ENCODE measurements around the gene MTG2.

The MTG2 gene

DNA sequence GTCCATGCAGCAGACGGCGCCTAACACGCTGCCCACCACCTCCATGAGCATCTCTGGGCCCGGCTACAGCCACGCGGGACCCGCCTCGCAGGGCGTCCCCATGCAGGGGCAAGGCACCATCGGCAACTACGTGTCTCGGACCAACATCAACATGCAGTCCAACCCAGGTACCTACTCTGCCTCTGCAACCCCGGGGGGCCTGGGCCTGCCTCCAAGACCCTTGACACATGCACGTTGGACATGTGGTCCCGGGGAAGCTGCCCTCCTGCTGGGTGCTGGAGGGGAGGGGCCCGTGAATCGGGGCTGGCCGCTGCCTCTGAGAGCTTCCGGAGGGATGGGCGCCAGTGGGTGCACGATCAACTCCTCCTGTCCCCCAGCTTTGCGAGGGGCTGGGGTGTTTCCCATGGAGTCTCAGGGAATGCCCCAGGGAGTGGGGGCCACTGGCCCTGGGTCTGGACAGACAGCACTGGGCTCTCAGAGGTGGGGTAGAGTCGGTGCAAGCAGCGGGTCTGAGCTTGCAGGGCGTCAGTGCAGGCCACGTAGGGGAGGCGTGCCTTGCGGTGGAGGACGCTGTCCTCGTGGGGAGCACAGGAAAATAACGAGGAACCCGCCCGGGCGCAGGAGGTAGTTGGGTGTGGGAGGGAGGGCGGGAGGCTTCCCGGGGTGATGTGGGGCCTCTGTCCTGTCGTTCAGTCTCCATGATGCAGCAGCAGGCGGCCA lies 19.9 kb upstream of the MTG2 start:
- no peak for DNase-seq (ENCODE audit: low spot score)

DNA sequence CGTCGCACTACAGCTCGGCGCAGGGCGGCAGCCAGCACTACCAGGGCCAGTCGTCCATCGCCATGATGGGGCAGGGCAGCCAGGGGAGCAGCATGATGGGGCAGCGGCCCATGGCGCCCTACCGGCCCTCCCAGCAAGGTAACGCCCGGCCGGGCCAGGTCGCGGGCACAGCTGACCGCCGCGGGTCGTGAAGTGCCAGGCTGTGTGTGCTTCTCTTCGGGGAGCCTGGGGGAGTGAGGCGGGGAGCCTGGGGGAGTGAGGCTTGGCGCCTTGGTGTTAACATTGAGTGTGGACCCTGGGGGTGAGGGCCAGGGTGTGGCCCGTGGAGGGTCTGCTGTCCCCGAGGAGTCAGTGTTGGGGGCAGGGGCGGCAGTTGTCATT lies 19.4 kb upstream of the MTG2 start:
- DNase-seq (ENCODE audit: low spot score): no peak

DNA sequence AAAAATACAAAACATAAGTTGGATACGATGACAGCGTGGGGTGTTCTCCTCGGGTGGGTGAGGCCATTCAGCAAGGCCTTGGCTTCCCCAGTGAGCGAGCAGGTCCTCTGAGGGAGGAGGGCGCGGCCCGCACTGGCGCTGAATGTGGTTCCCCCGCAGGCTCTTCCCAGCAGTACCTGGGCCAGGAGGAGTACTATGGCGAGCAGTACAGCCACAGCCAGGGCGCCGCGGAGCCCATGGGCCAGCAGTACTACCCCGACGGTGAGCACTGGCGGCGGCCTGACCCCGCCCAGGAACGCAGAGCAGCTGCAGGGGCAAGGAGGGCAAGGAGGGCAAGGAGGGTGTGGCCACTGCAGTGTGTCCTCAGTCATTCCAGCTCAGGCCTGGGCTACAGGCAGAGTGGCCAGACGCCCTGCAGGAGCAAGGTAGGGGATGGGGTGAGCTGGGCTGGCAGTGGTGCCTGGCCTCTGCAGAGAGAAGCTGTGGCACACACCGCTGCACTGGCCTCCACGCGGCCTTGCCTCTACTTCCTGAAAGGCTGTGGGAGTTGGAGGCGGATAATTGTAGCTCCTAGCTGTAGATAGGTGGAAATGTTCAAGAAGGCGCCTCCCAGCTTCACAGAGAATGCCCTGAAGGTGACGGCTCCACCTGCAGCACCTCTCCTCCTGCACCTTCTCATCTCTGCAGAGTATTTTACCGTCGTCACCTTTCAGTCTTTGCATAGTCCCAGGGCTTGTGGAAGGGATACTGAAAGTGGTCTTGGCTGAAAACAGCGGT lies 18.7 kb upstream of the MTG2 start:
- DNase-seq (ENCODE audit: low spot score): no peak

DNA sequence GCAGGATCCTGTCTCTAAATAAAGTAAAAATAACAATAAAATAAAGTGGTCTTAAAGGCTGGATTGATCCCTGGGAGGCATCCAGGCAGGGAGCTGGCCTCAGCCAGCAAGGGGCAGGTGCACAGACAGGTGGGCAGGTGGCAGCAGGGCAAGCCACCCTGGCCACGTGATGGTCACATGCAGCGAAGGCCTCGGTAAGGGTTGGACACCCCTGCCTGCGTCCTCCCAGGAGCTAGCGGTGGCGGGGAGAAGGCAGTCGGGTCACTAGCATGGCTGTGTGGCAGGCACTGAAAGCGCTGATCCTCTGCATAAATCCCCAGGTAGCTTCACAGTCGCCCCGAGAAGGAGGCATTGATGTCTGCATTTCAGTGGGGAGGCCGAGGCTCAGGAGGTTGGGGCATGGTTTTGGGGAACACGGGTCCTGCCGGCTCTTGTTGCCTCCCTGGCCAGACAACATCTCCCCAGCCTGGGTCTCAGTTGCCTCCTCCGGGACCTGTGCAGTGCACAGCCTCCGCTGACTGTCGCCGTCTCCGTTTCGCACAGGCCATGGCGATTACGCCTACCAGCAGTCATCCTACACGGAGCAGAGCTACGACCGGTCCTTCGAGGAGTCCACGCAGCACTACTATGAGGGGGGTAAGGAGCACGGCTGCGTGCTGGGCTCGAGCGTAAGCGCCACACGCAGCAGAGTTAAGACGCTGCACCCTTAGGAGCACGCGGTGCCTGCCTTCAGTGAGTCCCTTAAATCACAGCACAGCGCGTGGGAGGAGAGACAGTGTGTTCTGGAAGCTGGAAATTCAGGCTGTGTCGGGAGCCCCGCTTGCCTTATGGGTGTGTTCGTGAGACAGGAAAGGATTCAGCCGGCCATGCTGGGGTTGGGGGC lies 17.7 kb upstream of the MTG2 start:
- no peak for DNase-seq (ENCODE audit: low spot score)

DNA sequence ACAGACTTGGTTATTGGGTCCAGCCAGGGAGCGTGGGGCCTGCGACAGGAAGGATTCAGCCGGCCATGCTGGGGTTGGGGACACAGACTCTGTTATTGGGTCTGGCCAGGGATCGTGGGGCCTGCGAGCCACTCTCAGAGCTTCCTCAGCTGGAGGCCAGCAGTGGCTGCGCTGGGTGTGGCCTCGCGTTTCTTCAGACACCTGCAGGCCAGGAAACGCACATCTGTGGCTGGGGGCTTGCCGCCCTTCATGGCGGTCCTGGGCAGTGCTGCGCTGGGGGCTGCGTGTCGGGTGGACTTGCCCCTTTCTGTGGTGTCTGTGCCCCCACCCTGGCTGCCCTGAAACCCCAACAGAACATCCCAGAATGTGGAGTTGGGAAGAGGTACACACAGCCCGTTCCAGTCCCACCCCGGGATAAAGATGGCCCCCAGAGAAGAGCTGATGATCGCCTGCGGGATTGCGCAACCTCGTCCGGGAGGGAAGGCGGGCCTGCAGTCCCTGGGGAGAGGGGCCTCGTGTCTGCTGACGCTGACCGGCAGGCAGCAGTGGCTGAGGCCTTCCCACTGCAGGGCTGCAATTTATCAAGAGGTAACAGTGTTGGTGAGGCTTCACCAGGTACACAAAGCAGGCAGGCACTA lies 16.9 kb upstream of the MTG2 start:
- no peak for DNase-seq (ENCODE audit: low spot score)

DNA sequence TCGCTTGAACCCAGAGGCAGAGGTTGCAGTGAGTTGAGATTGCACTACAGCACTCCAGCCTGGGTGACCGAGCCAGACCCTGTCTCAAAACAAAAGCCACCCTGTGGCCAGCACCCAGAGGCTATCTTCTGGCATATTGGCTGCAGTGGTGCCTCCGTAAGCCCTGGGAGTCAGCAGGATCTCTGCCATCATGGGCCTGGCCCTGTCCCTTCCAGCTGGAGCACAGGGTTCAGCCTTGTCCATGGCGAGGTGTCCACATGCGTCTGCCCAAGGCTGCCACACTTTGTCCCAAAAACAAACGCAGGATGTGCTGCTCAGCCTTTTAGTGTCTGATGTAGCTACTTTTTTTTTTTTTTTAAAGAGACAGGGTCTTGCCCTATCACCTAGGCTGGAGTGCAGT lies 15.4 kb upstream of the MTG2 start:
- DNase-seq (ENCODE audit: low spot score): no peak

DNA sequence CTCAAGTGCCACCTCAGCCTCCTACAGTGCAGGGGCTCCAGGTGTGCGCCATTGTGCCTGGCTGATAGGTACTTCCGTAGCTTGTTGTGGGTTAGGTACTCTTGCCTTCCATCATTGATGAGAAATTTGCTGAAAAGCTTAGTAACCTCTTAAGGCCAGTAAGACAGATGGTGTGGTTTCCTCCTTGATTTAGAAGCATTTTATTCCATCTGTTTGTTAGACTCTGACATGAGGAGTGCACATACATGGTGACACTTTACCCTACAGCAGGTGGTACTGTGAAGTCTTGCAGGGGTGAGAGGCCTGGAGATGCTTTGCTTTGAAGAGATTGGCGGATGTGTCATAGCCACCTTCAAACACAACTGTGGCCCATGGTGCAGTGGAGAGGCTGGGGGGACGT lies 14.8 kb upstream of the MTG2 start:
- DNase-seq (ENCODE audit: low spot score): no peak

DNA sequence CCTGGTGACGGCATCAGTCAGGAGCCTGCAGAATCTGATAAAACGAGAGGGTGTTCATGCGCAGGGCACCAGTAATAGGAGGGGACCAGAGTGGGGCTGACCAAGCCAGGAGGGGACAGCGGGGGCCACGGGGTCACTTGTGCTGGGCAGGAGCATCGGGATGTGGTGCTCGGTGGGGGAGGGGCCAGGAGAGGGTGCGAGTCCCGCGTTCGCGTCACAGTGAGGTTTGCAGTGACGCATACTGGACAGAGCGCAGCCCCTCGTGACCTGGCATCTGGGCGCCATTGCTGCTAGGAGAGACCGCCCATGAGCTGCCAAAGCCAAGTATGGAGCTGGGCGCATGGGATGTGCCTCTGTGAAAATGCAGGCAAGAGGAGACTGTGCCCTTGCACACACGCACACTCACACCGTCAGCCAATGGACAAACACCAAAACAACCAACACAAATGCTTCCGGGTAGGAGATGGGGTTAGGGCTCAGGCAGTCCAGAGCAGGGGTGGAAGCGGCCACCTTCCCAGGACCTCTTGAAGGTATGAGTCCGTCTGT lies 13.9 kb upstream of the MTG2 start:
- no peak for DNase-seq (ENCODE audit: low spot score)

DNA sequence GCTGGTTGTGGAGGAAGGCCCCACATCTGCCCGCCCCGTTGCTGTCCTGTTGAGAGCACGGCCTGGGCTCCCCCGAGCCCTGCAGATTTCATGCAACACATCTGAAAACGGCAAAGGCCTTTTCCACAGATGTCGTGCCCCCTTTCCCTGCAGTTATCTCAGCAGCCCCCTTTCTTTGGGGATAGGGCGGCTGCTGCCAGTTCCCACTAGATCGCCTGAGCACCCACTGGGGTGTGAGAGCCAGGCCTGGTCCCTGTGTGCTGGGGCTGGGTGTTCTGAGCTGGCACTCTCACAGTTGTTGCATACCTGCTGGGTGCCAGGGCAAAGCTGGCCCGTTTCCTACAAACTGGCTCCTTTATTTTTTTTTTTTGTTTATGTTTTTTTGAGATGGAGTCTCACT lies 12.3 kb upstream of the MTG2 start:
- no peak for DNase-seq (ENCODE audit: low spot score)

DNA sequence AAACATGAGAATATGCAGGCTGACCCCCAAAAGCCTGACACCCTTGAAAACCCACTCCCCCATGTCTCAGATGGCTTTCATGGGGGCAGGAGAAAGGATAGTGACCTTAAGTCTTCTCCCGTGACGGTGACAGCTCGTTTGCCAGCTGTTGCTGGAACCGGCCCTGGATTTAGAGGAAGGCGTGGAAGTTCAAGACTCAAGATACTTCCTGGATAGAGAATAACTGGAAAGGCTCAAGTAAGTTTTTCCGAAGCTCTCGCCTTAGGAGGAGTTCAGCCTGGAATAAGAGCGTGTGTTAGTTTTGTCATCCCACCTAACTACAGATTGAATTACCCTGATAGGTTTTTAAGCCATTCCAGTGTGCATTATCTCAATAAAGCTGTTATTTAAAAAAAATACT lies 11.6 kb upstream of the MTG2 start:
- no peak for DNase-seq (ENCODE audit: low spot score)

DNA sequence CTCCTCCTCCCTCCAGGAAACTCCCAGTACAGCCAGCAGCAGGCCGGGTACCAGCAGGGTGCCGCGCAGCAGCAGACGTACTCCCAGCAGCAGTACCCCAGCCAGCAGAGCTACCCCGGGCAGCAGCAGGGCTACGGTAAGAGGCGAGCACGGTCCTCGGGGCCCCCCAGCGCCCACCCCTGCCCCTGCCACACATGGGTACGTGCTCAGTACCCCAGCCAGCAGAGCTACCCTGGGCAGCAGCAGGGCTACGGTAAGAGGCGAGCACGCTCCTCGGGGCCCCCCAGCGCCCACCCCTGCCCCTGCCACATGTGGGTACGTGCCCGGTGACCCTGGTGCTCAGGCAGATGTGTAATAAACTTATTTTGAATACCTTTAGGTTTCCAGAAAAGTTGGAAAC lies 10.2 kb upstream of the MTG2 start:
- DNase-seq (ENCODE audit: low spot score): no peak

DNA sequence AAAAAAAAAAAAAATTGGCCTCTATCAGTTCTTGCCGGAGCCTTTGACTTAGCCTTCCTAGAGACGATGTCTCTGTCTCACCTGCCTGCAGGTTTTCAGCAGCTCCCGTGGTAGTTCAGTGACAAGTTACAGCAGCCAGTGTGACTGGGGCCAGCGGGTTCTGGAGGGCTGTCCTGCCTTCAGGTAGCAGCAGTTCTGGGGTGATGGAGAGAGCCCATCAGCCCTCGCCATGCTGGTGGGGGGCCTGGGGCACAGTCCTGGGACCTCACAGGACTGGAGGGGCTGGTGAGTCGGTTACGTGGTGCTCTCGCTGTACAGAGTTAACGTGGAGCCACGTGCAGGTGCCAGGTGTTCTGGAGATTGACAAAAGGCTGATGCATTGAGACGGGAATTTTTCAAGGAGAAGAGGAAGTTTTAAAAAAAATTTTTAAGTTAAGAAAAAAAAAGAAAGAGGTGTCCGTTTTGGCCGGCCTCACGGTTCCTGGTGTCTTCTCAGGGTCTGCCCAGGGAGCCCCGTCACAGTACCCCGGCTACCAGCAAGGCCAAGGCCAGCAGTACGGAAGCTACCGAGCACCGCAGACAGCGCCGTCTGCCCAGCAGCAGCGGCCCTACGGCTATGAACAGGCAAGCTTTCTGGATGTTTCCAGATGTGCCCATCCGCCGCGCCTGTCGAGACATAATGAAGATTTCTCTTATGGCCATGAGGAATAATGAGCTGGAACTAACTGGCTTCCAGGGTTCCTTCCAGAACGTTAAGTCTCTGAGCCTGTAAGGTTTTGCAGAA lies 8.6 kb upstream of the MTG2 start:
- no peak for DNase-seq (ENCODE audit: low spot score)

DNA sequence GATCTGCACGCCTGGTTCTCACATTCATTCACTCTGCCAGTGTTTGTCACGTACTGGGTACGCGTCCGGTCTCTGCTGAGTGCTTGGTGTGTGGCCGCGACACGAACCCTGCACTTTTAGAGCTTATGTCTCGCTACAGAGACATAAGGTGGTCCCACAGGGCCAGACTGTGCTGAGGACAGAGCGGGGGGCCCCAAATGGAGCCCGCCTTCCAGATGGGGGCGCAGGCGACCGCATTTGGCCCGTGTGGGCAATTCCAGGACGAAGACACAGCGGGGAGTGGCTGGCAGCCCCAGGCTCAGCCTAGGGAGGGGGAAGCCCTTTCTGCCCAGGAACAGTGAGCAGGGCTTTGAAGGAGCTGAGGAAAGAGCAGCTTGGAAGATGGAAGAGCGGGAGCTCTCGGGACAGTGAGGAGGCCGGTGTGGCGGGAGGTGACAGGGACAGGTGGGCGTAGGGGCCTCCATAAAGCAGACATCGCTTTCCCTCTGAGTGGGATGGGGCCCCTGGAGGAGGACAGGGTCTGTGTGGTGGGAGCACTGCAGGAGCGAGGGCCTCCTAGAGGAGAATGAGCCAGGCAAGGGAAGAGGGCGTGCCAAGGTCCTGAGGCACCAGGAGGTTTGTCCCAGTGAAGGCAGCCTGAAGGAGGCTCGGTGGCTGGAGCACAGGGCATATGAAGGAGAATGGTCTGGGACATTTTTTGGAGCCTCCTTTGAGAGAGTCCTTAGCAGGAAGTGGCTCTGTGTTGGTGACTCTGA lies 7.8 kb upstream of the MTG2 start:
- no peak for DNase-seq (ENCODE audit: low spot score)

DNA sequence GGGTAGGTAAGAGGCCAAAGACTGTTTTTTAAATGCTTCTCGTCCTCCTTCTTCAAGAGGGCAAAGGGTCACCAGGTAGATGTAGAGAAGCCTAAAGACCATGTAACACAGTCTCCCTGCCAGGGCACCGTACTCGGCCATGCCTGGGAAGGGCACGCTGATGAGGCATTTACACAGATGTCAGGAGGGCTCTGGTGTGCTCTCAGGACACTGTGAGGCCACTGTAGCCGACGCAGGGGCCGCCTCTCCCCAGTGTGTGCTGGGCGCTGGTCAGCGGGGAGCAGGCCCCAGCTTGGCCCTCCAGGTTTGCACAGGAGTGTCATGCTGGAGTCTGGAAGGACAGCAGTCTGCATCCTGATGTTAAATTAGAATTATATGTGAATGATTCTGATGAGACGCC lies 7.1 kb upstream of the MTG2 start:
- DNase-seq (ENCODE audit: low spot score): no peak

DNA sequence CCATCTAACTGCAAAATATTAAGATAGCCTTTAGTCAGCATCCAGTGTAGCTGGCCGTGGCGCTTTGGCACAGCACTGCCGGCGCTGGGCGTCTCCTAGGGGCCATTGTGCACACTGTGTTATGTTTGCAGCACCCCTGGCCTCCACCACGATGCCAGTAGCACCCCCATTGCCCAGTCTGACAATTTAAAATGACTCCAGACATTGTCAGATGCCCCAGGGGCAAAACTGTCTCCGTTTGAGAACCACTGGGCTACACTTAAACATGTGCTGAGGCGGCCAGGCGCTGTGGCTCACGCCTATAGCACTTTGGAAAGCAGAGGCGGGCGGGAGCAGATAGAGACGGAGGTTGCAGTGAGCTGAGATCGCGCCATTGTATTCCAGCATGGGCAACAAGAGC lies 6.0 kb upstream of the MTG2 start:
- no peak for DNase-seq (ENCODE audit: low spot score)

DNA sequence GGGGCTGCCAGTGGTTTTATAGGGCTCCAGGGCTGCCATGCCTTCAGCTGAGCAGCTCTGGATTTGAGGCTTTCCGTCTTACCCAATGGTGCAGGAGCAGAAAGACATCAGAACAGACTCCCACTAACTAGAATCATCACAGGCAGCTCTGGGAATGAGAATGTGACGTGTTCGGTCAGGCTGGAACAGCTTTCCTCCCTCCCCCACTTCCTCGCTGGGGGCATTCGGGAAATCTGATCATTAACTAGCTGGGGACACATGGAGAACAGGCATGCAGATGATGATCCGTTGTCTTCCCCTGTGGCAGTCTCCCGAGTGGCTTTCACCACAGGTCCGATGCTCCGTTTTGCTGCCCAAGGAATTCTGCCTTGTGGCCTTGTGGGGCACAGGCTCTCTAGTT lies 5.5 kb upstream of the MTG2 start:
- DNase-seq (ENCODE audit: low spot score): no peak

DNA sequence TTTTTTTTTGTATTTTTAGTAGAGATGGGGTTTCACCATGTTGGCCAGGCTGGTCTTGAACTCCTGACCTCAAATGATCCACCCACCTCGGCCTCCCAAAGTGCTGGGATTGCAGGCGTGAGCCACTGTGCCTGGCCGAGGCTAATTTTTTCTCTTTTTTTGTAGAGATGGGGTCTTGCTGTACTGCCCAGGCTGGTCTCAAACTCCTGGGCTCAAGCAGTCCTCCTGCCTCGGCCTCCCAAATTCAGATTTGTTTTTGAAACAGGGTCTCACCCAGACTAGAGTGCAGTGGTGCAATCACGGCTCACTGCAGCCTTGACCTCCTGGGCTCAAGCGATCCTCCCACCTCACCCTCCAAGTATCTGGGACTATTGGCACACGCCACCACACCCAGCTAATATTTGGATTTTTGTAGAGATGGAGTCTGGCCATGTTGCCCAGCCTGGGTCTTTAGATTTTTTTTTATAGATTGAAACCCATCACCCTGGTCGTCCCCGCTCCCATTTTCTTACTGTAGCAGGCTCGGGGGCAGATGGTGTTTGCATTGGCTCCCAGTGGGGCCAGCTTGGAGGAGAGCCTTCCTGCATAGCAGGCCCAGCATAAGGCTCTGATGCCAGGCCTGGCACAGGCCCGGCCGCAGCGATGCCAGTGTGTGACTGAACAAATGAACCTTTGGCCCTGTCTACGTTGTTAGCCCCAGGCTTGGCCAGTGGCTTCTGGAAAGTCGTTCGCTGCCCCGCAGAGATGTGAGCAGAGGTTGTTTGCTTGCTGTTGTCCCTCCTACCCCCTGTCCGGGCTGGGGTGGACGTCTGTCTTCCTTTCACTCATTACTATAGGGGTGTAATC lies 4.3 kb upstream of the MTG2 start:
- no peak for DNase-seq (ENCODE audit: low spot score)

DNA sequence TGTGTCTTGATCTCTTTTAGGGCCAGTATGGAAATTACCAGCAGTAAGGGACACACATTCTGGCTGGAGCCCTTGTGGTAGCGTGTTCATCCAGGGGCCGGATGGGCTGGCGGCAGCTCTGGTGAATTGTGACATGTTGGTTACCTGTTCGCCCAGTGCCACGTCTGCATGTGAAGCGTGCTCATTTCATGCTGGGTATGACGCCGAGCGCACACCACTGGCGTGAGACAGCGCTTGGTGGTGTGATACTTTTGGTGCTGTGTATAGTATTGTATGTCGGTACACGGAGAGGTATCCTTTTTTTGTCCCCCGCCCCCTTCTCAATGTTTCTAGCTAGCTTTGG lies 3.7 kb upstream of the MTG2 start:
- no peak for DNase-seq (ENCODE audit: low spot score)

DNA sequence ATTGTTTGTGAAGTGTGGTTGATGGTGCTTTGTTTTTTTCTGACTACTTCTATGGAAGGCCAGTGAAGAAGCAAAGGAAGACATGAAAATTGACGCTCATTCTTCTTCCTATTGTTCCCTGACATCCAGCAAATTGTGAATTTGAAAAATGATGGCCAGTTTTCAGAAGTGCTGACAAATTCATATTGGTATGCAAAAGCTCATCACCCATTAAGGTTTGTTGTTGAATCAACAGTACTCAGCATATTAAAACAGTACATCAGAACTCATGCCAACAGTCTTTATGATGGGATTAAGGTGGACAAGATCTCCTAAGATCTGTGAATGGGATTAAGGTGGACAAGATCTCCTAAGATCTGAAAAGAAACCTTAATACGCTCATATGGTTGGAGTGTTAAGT lies 1.0 kb upstream of the MTG2 start:
- DNase-seq (ENCODE audit: low spot score): no peak
